ENCODE results near the gene PAPPA2. TPM values are rescaled to one million over a fixed set of nuclear protein-coding genes. Genes with fewer than 3 reads are reported as not detected.

Gene PAPPA2
- total and polyA plus RNA-seq, 2 donors (not counting 1 experiment from before 2014, with no cell fraction given) = 0.24 to 4.1 TPM

GRCh38 chr1:176877557-176877956, 414.6 kb downstream of the PAPPA2 start:
- Histone ChIP-seq H3K36me3 (ENCODE audit: control insufficient read depth, insufficient read depth, low read length) (no peaks in the 10 kb centered on the region), H3K4me2 (ENCODE audit: extremely low read depth, insufficient read depth, low read length) (no peak overlapping the region), H3K4me3 (replicated peaks in 1 of 4; ENCODE audit: control extremely low read depth in 1 of 4, insufficient read depth in 1 of 4, low read depth in 3 of 4, low read length in 4 of 4) (no peak overlapping the region), H3K27ac (ENCODE audit: insufficient read depth, low read length) (no peak overlapping the region), H3K4me1 (ENCODE audit: control insufficient read depth, extremely low read depth, insufficient read depth, low read length) (no peaks in the 10 kb centered on the region), H3K27me3 (ENCODE audit: control insufficient read depth, insufficient read depth, low read length) (no peaks in the 10 kb centered on the region), H4K20me1 (ENCODE audit: control insufficient read depth, extremely low read depth, insufficient read depth, low read length) (no peaks in the 10 kb centered on the region), H2AFZ (ENCODE audit: low read length) (no peak overlapping the region), H3K79me2 (ENCODE audit: control insufficient read depth, insufficient read depth, low read length) (no peaks in the 10 kb centered on the region), H3K9me3 (ENCODE audit: control insufficient read depth, insufficient read depth, low read depth, low read length) (no peaks in the 10 kb centered on the region), H3K9ac (ENCODE audit: insufficient read depth, low read length) (no peak overlapping the region)
- TF ChIP-seq, protein P1, sequence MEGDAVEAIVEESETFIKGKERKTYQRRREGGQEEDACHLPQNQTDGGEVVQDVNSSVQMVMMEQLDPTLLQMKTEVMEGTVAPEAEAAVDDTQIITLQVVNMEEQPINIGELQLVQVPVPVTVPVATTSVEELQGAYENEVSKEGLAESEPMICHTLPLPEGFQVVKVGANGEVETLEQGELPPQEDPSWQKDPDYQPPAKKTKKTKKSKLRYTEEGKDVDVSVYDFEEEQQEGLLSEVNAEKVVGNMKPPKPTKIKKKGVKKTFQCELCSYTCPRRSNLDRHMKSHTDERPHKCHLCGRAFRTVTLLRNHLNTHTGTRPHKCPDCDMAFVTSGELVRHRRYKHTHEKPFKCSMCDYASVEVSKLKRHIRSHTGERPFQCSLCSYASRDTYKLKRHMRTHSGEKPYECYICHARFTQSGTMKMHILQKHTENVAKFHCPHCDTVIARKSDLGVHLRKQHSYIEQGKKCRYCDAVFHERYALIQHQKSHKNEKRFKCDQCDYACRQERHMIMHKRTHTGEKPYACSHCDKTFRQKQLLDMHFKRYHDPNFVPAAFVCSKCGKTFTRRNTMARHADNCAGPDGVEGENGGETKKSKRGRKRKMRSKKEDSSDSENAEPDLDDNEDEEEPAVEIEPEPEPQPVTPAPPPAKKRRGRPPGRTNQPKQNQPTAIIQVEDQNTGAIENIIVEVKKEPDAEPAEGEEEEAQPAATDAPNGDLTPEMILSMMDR (conservative IDR thresholded peaks at IDR 0.05 in 1 of 2, IDR thresholded peaks at IDR 0.05 in 1 of 2; ENCODE audit: low read depth in 1 of 2, low read length in 2 of 2) = no peak
- TF ChIP-seq EZH2 (IDR thresholded peaks at IDR 0.05; ENCODE audit: low read length, missing control alignments) = no peak
- DNase-seq (ENCODE audit: low read depth in 2 of 2) = no peak

DNA sequence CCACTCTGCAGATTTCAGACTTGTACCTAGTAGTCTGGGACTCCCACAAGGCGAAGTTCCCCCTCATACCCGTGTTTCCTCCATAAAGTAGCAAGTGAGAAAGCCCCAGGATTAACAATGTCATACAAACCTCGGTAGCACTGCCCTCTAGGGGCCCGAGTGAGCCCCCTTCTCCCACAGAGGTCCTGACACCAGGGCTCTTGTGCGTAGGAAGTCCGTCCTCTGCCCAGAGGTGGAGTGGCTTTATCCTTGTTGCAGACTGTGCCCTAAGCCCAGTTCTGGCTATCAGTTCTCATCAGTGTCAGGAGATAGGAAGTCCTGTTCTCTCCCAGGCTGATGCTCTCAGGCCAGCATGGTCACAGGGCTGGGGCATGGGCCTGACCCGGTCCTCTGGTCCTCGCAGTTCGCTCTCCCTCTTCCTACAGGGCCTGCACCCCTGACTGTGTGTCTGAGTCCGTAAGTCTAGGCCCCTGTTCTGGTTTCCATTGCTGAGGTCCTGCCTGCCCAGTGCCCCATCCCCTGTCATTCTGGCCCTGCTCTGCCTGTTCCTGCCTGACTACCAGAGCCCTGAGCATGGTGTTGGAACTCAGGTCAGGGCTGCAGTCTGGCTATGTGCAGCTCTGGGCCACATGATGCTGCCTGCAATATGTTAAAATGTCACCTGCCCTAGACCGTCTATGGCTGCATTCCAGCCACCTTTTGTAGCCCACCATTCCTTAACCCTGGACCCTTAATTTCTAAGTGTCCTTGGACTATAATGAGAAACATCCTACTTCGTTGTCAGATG, 416.0 kb downstream of the PAPPA2 start:
- TF ChIP-seq, protein P1 (conservative IDR thresholded peaks at IDR 0.05 in 1 of 2, IDR thresholded peaks at IDR 0.05 in 1 of 2; ENCODE audit: low read depth in 1 of 2, low read length in 2 of 2) = no peak
- no peak for TF ChIP-seq EZH2 (IDR thresholded peaks at IDR 0.05; ENCODE audit: low read length, missing control alignments)
- Histone ChIP-seq H3K4me3 (replicated peaks in 1 of 4; ENCODE audit: control extremely low read depth in 1 of 4, insufficient read depth in 1 of 4, low read depth in 3 of 4, low read length in 4 of 4) (no peak overlapping the region), H3K9me3 (ENCODE audit: control insufficient read depth, insufficient read depth, low read depth, low read length) (no peaks in the 10 kb centered on the region), H3K36me3 (ENCODE audit: control insufficient read depth, insufficient read depth, low read length) (no peaks in the 10 kb centered on the region), H3K27ac (ENCODE audit: insufficient read depth, low read length) (no peak overlapping the region), H3K79me2 (ENCODE audit: control insufficient read depth, insufficient read depth, low read length) (no peaks in the 10 kb centered on the region), H4K20me1 (ENCODE audit: control insufficient read depth, extremely low read depth, insufficient read depth, low read length) (no peaks in the 10 kb centered on the region), H3K27me3 (ENCODE audit: control insufficient read depth, insufficient read depth, low read length) (no peaks in the 10 kb centered on the region), H3K4me2 (ENCODE audit: extremely low read depth, insufficient read depth, low read length) (no peak overlapping the region), H3K4me1 (ENCODE audit: control insufficient read depth, extremely low read depth, insufficient read depth, low read length) (no peaks in the 10 kb centered on the region), H3K9ac (ENCODE audit: insufficient read depth, low read length) (no peak overlapping the region), H2AFZ (ENCODE audit: low read length) (no peak overlapping the region)
- no peak for DNase-seq (ENCODE audit: low read depth in 2 of 2)

DNA sequence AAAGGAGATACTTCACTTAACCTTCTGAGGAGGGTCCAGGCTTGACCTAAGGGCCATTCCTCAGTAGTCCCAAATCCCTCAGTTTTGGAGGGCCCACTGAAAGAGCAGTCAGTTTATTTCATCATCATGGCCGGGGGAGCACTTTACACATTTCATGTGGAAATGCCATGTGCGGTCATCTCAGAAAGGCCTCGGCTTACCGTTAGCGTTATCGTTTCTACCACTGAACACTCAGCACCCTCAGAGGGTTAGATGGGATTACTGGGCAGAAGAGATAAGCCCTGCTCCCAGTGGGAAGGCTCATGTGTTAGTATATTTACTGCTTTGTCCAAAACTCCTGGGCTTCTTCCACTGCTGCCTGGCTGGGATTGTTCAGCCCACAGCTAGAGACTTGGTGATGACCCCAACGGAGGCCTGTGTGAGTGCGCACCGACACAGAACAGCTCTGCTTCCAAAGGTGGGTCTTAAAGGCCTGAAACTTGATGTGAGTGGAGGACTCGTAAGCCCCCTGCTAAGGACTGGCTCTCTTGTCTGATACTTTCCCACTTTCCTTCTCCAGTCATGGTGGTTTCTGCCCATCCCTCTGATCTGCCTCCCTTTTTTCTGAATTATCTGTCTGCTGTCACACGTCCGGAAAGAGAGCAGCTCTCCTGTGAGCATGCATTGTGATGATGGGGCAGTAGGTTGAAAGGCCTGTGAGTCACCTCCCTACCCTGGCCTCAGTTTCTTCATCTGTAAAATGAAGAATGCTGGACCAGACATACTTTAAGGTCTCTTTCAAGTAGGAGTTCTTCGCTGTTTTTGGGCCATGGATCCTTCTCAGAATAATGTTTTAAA, 417.0 kb downstream of the PAPPA2 start:
- Histone ChIP-seq H3K4me1 (ENCODE audit: control insufficient read depth, extremely low read depth, insufficient read depth, low read length) (no peaks in the 10 kb centered on the region), H3K27me3 (ENCODE audit: control insufficient read depth, insufficient read depth, low read length) (no peaks in the 10 kb centered on the region), H3K9me3 (ENCODE audit: control insufficient read depth, insufficient read depth, low read depth, low read length) (no peaks in the 10 kb centered on the region), H3K4me2 (ENCODE audit: extremely low read depth, insufficient read depth, low read length) (no peak overlapping the region), H3K36me3 (ENCODE audit: control insufficient read depth, insufficient read depth, low read length) (no peaks in the 10 kb centered on the region), H3K9ac (ENCODE audit: insufficient read depth, low read length) (no peak overlapping the region), H4K20me1 (ENCODE audit: control insufficient read depth, extremely low read depth, insufficient read depth, low read length) (no peaks in the 10 kb centered on the region), H3K4me3 (replicated peaks in 1 of 4; ENCODE audit: control extremely low read depth in 1 of 4, insufficient read depth in 1 of 4, low read depth in 3 of 4, low read length in 4 of 4) (no peak overlapping the region), H3K27ac (ENCODE audit: insufficient read depth, low read length) (no peak overlapping the region), H2AFZ (ENCODE audit: low read length) (no peak overlapping the region), H3K79me2 (ENCODE audit: control insufficient read depth, insufficient read depth, low read length) (no peaks in the 10 kb centered on the region)
- DNase-seq (ENCODE audit: low read depth in 2 of 2) = no peak
- TF ChIP-seq EZH2 (IDR thresholded peaks at IDR 0.05; ENCODE audit: low read length, missing control alignments) = no peak
- TF ChIP-seq, protein P1 (conservative IDR thresholded peaks at IDR 0.05 in 1 of 2, IDR thresholded peaks at IDR 0.05 in 1 of 2; ENCODE audit: low read depth in 1 of 2, low read length in 2 of 2) = no peak

All from fibroblast of lung (primary cell).